NCI-H187 (cell line): Measurements from ENCODE around the gene DOCK3.
"Not testable (repeated sequence)": the region's sequence is repeated elsewhere in the genome, so short reads cannot be mapped to it uniquely, and the experiment has no call there.

Experiments used
- DNase-seq, 2 experiments: peaks; one replicate each; lab custom pipeline; 2025; lab: John Stamatoyannopoulos, UW

The DOCK3 gene

DNA sequence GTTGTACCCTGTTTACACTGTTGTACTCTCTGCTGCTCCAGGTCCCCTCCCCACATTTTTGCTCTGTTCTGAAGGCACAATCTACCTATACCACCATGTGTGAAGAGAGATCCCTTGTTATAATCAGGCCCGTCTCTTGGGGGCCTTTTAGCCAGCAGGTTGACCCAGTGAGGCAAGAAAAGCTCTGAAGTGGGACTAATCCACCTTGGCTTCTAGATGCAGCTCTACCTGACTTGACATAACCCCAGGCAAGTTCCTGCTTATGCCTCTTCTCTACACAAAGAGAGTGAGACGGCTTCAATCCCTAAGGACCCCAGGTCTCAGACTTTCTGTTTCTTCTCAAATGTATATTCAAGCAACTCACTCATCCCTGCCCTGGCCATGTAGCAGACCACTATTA lies 653.5 kb downstream of the DOCK3 start:
- DNase-seq: no peak

DNA sequence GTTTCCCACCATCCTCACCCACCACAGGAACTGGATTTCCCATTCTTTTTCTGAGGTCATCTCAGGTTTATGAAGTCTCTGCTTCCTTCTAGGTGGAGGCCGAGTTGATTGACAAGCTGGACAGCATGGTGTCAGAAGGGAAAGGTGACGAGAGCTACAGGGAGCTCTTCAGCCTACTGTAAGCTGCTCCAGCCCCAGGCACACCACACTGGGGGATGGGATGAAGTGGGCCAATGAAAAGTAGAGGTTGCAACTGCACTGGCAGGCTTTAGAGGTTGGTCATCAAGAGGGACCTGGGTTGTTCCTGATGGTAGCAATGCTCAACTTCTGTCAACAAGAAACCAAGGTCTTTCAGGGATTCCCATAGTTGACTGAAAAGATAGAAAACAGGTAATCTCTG lies 655.3 kb downstream of the DOCK3 start:
- no peak for DNase-seq

DNA sequence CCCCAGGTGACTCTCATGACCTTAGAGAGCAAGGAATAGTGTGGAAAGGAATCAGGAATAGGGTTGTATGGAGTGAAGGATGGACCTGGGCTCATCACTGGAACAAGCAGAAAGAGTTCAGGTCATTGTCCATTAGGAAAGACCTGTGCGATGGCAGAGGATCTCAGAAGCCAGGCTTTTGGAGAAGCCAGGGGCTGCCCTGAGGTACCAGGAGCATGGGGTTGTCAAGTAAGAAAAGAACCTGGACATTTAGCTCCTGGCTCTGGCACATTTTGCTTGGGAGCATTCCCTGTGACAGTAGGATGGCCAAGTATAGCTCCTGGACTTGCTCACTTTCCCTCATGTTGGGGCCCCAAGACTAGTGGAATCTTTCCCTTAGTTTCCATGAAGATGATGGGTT lies 657.4 kb downstream of the DOCK3 start:
- no peak for DNase-seq

DNA sequence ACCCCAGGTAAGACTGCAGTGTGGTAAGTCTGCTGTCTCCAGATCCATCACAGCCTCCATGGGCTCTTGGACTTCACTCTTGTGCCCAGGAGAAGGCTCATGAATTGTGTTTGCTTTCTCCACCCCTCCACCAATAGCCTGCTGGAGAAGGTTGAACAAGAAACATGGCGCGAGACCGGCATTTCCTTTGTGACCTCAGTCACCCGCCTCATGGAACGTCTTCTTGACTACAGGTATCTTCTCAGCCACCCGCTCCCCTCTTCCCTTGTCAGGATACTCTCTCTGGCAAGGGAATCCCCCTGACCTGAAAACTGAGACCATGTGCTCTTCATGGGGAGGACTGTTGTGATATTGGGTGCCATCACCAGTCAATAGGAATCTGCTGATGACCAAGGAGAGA lies 658.3 kb downstream of the DOCK3 start:
- DNase-seq: no peak

DNA sequence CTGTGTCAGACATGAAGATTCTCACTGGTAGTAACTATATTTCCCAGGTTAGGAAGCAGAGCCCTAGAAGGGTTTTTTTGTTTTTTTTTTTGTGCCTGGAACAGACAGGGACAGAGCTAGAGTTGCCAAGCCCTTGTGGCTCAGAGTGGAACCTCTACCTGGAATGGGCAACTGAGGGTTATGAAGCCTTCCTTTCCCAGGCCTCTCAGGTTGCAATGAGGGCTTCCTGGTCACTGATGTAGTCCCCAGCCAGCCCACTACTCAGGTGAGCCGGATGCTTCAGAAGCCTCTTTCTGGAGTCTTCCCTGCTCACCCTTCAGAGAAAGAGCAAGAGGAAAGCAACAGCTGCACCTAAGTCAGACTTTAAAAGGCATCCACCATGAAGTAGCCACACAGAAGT lies 661.5 kb downstream of the DOCK3 start:
- no peak for DNase-seq

DNA sequence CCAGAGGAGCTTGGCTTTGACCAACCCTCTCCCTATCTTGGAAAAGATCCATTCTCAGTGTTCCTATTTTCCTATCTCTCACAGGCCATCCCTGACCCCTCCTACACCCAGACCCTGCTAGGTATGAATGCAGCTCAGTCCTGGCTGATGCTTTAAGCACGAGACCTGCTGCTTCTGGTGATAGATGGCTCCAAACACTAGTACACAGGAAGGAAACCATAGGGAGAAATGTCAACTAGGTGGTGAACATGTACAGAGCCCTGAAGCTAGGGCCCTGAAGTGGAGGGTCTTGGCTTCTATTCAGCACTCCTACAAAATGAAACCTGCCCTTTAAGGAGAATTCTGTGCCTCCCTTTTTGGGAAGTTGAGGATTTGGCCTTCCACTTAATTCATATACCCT lies 662.9 kb downstream of the DOCK3 start:
- no peak for DNase-seq

DNA sequence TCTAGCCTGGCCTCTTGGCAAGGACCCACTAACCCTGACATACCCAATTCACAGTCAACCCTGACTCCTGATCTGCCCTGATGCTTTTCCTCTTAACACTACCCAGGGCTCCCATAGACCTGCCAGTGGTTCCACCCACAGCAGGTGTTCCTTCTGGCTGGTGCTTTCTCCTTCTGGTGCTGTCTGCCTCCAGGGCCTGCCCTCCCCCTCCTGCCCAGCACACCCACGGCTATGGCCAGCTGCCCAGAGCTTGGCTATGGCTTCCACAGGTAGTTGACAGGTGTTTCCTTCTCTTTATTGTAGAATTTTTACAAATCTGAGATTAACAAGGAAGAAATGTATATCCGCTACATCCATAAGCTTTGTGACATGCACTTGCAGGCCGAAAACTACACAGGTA lies 663.9 kb downstream of the DOCK3 start:
- no peak for DNase-seq

DNA sequence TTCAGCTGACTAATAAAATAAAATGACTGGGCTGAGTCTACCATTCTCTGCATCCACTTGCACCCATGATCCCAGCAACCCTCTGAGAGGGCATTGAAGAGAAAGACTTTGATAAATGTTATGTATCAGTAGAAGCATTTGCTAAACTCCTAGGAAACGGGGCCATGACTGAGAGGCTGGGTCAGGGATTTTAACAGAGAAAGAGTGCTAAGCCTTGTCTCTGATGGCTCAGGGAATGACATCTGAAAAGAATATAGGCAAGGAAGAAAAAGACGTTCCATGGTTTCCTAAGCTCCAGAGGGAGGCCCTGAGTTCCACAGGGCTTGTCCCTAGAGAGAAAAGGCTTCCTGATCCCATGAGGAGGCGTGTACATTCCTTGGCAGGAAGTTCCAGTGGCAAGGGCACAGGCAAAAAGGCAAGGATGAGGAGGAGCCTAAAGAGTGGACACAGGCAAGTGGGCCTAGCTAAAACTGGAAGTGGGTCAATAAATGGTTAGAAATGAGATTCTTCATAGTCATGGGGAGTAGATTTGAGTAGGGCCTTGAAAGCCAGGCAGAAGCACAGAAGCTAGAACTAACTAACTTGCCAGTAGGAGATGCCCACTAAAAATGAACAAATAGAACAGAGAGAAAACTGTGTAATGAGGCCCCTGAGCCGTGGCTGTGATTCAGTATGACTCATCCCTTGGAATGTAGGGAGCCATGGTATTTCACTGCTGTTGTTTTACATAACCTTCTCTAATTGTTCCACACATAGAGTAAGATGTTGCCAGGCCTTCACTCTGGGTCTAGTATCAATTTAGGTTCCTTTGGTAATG lies 665.5 kb downstream of the DOCK3 start:
- no peak for DNase-seq

DNA sequence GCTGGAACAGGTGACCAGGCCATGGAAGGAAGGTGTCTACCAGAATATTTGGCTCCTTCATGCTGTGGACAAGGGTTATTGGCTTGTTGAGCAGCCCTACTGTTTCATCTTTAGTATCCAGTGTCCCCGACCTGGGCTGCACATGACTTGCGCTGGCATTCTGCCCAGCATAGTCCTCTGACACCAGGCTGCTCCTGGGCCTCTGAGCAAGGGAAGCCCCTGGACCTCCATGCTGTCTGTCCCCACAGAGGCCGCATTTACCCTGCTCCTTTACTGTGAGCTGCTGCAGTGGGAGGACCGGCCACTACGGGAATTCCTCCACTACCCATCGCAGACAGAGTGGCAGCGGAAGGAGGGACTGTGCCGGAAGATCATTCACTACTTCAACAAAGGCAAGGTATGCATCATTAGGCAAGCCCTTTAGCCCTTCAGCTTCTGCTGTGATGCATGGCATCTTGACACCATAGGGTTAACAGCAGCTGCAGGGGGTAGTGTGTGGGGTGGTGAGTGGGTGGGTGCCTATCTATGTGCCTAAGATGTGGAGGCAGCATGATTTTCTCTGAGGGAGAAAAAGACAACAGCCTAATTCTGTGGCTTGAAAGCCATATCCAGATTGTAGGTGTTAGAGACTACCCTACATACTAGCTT lies 666.4 kb downstream of the DOCK3 start:
- no peak for DNase-seq

DNA sequence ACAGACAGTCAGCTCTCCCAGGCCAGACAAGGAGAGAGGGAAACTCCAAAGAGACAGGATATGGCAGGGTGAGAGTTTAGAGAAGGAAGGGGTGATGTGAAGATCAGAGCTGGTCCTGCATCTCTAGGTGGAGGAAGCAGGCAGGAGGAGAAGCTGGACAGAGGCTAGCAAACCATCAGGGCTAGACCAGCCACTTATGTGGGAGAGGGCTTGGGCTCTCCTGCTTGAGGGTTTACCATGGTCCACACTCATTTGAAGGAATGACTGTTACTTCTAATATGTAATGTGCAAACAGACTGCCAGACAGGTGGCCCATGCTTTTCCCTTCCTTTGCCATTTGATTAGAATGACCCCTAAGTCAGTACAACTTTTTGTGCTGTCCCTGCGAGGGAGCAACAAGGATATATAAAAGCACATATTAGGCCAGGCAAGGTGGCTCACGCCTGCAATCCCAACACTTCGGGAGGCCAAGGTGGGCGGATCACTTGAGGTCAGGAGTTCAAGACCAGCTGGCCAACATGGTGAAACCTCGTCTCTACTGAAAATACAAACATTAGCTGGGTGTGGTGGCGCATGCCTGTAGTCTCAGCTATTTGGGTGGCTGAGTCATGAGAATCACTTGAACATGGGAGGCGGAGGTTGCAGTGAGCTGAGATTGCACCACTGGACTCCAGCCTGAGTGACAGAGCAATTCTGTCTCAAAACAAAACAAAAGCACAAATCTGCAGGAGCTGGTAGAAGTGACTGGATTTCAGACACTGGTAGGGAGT lies 669.4 kb downstream of the DOCK3 start:
- no peak for DNase-seq

DNA sequence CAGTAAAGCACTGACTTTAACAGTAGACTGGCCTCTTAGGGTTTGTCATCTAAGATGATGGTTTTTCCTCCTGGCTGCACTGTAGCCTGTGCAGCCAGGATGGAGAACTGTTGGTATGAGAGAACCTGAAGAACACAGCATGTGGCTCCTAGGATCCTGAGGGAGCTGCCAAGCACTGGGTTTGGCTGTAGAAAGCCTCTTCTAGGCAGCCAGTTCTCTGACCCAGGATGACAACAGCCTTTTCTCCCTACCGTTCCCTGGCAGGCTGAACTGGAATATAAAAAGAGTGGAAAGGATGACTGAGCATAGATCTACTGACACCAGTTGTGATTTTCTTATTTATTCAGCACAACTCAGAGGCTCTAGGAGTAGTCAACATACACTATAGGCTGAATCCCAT lies 676.0 kb downstream of the DOCK3 start:
- DNase-seq: no peak

DNA sequence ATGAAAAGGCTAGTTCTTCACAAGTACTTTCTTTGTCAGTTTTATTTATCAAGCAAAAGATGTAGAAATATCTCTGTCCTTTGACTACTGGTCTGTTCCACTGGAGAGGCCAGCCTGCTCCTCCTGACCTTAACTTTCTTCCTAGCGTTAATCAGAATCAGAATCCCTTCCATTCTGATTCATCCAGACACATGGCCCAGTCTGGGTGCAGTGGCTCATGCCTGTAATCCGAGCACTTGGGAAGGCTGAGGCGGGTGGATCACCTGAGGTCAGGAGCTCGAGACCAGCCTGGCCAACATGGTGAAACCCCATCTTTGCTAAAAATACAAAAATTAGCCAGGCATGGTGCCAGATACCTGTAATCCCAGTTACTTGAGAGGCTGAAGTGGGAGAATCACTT lies 678.4 kb downstream of the DOCK3 start:
- no peak for DNase-seq

DNA sequence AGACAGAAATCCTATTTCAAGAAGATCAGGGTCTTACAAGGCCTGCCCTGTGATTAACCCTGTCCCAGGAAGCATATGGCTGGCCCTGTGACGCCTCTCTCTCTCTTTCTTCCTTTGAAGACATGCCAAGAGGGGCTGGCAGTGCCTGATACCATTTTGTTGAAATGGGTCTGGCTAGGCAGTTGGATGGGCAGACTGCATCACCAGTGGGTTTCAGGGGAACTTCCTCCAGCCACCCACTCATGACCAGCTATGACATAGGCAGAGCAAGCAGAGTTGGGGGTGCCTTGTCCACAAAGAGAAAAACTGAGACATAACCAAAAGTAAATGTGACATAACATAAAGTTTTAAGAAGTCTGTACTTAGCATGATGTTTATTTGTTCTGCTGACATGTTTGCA lies 679.0 kb downstream of the DOCK3 start:
- DNase-seq: no peak

DNA sequence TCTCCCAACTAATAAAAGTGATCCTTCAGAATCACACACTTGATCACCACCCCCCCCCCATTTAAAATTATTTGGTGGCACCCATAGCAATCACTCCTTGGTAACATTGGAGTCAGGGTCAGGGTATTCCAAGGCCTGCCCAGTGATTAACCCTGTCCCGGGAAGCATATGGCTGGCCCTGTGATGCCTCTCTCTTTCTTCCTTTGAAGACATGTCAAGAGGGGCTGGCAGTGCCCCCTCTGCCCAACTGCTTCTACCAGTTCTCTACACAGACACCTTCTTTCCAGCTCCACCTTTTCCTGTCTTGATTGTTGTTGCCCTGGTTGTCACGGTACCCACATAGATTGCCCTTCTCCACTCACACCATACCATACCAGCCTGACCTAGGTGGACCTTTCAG lies 679.4 kb downstream of the DOCK3 start:
- DNase-seq: no peak

DNA sequence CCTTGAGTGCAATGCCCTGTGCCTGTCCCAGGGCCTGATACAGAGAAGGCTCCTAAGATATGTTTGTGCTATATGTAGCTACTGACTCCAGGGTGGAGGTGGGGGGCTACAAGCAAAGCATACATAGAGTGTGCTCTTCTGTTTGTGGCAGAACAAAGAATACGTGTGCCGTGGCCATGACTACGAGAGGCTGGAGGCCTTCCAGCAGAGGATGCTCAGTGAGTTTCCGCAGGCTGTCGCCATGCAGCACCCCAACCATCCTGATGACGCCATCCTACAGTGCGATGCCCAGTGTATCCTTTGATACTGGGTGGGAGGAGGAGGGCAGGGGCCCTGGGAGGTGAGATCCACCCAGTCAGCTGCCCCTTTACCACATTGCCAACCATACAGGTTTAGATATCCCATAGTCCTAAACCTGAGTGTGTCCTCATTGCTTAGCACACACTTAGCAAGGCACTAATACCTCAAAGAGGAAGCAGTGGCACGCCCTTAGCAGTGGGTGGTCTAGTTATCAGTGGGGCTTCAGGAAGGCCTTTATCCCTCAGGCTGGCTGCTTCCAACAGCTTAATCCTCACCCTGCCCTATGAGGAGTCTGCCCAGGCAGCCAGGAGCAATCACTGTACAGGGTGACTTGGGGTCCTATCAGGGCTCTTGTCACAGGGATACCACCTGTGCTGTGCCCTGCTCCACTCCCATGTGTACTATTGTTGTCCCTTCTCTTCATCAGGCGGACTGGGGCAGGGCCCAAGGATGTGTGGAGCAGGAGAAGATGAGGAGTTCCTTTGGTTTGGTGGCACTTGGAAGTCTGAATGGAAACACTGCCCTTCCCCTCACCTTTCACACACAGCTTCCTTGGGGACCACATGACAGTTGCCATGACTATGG lies 680.2 kb downstream of the DOCK3 start:
- no peak for DNase-seq

DNA sequence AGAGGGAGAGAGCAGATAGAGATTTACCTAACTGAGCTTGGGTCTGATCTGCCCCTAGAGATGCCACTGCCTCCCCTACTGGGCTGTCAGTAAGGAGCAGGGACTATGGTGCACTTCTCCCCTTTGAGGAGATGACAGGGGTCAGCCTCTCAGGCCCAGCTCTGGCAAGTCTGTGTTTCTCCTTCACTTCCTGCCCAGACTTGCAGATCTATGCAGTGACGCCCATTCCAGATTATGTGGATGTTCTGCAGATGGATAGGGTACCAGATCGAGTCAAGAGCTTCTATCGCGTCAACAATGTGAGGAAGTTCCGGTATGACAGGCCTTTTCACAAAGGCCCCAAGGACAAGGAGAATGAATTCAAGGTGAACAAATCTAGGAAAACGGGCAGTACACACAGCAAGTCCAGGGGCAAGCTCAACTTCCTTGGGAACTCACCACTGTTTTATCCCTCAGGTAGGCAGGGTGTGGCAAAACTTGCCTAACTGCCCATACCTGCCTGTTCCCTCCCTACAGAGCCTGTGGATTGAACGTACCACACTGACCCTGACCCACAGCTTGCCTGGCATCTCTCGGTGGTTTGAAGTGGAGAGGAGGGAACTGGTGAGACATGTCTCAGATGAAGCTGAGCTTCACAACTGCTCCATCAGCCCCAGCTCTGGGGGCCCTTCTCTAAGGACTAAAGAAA lies 681.3 kb downstream of the DOCK3 start:
- DNase-seq: no peak

DNA sequence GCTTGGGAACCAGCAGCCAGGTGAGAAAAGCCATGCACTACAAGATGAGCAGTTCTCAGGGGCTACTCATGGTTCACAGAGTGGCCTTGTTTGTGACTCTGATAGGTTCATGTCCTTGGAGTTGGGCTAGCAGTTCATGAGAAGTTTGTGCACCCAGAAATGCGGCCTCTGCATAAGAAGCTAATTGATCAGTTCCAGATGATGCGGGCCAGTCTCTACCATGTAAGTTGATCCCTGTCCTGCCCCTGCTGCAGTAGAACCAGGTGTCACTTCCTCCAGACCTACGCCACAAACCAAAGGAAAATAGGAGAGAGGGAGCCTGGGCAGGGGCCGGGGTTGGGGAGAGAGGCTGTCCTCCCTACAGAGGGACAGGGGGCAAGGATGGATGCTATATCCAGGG lies 683.1 kb downstream of the DOCK3 start:
- DNase-seq: no peak

DNA sequence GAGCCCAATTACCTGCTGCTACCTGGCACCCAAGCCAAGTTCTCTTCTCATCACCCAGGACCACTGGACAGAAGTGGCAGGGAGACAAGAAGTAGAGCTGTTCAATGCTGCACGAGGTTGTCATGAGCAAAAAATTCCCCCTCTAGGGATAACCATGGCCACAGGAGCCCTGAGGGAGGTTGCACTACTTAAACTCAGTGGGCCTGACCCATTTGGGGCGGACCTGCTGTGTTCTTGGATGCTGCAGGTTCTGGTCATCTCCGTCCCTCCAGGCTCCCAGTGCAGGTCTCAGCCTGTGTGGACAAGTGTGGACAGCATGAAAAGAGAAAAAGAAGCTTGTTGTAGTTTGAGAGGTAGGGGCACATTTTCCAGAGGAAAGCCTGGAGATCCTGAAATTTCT lies 684.3 kb downstream of the DOCK3 start:
- no peak for DNase-seq

DNA sequence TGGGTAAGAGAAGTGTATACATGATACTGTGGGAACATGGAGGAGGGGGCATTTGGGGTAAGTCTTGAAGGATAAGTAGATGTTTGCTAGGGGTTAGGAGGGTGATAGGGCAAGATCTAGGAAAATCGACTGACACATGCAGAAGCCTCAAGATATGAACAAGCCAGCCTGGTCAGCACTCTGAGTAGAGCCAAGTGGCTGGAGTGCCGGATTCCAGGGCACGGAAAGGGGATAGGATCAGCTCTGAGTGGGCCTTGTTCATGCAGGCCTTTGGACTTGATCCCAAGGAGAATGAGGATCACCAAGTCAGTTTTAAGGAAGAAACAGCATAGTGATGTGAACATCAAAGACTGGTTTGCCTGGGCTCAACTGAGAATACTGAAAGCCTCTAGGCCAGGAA lies 686.1 kb downstream of the DOCK3 start:
- DNase-seq: no peak

DNA sequence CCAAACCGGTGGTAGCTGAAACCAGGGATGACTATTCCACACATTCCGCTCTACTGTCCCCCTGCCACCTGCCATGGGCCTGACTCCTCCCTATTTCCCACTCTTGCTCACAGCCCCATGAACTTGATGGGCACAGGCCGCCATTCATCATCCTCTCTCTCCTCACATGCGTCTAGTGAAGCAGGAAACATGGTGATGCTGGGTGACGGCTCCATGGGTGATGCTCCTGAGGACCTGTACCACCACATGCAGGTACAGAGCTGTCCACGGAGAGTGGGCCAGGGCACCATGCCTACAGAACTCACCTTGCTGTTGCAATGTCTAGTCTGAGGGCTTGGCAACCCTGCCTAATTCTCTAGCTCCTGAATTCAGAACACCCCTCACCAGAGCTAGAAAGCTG lies 687.0 kb downstream of the DOCK3 start:
- no peak for DNase-seq

DNA sequence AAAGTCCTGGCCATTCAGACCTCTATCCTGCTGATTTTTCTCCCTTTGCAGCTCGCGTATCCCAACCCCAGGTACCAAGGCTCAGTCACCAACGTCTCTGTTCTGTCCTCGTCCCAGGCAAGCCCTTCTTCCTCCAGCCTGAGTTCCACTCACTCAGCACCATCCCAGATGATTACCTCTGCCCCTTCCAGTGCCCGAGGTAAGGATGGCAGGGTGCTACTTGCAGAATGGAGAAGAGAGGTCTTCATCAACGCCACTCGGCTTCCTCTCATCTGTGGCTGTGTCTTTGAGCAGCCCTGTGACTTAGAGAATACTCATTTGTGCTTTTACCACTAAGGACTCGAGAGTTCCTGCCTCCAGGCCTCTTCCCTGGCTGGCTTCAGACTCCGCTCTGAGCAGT lies 687.7 kb downstream of the DOCK3 start:
- DNase-seq: no peak

DNA sequence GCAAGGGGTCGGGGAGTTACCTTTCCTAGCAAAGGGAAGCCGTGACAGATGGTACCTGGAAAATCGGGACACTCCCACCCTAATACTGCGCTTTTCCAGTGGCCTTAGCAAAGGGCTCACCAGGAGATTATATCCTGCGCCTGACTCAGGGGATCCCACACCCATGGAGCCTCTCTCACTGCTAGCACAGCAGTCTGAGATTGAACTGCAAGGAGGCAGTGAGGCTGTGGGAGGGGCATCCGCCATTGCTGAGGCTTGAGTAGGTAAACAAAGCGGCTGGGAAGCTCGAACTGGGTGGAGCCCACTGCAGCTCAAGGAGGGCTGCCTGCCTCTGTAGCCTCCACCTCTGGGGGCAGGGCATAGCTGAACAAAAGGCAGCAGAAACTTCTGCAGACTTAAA lies 693.5 kb downstream of the DOCK3 start:
- DNase-seq: not testable (repeated sequence)
